Stimulated activated CD8-positive, alpha-beta memory T cell treated with anti-CD3 and anti-CD28 coated beads, Interleukin-15, amount 100 ng/mL, for 24 hours (primary cell): ENCODE data around the gene RCOR1.
"Not testable (repeated sequence)": the region's sequence is repeated elsewhere in the genome, so short reads cannot be mapped to it uniquely, and the experiment has no call there.

Source experiments
- DNase-seq: peaks from one replicate; pipeline ENCODE4 v3.0.0-alpha.2; 2020; ENCODE audit warnings: low read depth

The RCOR1 gene

DNA sequence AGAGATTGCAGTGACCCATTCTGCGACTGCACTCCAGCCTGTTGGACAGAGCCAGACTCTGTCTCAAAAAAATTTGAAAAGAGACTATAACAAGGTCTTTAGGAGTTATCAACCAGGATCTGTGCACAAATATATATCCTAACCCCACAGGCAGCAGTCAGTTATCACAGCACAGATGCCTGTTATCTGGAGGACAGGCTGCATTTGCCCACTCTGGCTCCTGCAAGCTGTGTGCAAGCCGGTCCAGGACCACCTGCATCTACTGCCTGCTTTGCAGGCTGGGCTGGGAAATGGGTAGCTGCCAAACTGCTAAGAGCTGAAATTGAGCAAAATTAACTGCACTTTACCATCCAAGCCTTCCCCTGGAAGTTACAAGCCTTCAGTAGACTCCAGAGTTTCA lies 21.4 kb upstream of the RCOR1 start:
- DNase-seq: no peak

DNA sequence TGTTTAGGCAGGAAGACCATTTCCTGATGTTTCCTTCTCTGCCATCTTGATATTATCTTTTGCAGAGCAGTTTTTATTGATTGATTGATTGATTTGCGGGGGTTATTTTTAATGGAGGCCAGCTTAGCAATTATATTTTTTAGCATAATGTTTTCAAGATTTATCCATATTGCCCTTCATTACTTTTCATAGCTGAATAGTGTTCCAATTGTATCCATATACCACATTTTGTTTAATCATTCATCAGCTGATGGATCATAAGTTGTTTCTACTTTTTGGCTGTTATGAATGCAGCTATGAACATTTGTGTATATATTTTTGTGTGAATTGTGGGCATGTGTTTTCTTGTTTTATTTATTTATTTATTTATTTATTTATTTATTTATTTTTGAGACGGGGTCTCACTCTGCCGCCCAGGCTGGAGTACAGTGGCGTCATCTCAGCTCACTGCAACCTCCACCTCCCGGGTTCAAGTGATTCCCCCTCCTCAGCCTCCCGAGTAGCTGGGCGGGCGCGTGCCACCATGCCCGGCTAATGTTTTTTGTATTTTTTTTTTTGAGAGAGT lies 20.9 kb upstream of the RCOR1 start:
- no peak for DNase-seq

DNA sequence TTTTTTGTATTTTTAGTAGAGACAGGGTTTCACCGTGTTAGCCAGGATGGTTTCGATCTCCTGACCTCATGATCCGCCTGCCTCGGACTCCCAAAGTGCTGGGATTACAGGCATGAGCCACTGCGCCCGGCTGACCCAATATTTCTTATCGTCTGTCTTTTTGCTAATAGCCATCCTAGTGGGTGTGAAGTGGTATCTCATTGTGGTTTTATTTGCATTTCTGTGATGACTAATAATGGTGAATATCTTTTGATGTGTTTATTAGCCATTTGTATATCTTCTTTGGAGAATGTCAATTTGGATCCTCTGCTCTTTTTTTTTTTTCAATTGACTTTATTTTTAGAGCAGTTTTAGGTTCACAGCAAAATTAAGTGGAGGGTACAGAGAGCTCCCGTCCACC lies 19.3 kb upstream of the RCOR1 start:
- not testable (repeated sequence) for DNase-seq

DNA sequence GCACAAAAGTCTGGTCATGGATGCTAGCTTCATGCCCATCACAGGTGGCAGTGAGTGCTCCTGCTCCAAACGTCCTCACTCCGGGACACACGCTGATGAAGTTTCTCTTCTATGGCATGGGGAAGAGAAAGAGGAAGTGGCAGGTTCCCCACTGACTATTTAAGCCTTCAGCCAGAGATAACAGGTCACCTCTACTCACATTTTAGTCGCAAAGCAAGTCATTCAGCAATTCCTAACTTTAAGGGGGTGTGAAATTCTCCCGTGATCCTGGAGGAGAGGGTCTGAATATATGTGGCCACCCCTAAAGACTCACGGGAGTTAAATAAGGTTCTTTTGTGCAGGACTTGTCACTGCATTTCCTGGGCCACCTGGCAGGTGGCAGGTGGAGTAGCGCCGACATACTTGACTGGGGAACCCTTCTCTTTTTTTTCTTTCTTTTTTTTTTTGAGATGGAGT lies 18.8 kb upstream of the RCOR1 start:
- no peak for DNase-seq

DNA sequence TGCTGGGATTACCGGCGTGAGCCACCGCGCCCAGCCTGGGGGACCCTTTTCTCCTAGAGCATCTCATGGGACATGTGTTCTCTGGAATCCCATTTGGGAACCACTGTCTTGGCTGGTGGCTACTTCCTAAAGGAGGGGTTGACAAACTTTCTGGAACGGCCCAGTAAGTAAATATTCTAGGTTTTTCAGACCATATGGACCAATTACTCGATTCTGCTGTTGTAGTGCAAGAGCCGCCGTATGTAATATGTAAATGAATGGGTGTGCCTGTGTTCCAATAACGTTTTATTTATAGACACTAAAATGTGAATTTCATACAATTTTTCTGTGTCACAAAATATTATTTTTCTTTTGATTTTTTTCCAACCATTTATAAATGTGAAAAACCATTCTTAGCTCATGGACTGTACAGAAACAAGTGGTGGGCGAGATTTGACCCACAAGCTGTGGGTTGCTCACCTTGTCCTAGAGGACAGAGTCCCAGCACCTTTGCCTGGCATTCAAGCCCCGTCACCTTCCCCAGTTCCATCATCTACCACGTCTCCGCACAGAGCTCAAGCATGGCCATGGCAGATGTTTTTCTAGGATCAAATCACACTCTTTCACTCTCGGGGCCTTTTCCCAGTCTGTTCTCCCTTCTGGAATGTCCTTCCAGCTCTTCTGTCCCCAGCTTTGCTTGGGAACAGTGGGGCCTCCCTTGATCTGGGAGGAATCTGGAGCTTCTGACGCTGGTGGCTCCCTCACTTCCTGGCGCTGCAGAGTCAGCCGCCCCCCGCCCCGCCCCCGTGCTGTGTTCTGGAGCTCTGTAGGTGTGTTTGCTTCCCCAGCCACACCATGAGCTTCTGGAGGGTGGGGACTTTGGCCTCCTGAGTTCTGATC lies 17.9 kb upstream of the RCOR1 start:
- no peak for DNase-seq

DNA sequence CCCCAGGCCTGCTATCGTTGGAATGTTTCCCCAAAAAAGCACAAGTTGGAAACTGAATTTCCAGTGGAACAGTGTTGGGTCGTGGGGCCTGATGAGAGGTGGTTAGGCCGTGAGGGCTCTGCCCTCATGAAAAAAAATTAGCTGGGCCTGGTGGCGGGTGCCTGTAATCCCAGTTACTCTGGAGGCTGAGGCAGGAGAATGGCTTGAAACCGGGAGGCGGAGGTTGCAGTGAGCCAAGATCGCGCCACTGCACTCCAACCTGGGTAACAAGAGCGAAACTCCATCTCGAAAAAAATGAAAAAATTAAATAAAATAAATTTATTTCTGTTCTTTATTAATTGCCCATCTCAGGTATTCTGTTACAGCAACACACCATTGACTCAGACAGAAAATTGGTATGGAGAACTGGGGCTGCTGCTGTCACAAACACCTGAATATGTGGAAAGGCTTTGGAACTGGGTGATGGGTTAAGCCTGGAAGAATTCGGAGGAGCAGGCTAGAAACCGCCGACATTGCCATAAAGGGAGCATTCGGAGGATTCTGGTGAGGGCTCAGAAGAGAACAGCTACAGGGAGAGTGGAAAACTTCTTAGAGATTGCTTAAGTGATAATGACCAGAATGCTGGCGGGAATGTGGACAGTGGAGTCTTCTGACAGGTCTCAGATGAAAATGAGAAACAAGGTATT lies 17.1 kb upstream of the RCOR1 start:
- no peak for DNase-seq

DNA sequence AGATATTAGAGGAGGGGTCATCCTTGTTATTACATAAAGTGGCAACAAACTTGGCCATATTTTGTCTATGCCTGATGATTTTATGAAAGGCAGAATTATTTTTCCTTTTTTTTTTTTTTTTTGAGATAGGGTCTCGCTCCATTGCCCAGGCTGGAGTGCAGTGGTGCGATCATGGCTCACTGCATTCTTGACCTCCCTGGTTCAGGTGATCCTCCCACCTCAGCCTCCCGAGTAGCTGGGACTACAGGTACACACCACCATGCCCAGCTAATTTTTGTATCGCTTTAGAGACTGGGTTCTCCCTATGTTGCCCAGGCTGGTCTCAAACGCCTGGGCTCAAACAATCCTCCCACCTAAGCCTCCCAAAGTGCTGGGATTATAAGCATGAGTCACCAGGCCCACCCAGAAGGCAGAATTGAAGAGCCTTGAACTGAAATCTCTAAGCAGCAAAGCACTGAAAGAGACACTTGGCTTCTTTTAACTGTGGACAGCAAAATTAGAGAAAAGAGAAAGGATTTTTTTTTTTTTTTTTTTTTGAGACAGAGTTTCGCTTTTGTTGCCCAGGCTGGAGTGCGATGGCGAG lies 16.5 kb upstream of the RCOR1 start:
- DNase-seq: not testable (repeated sequence)

DNA sequence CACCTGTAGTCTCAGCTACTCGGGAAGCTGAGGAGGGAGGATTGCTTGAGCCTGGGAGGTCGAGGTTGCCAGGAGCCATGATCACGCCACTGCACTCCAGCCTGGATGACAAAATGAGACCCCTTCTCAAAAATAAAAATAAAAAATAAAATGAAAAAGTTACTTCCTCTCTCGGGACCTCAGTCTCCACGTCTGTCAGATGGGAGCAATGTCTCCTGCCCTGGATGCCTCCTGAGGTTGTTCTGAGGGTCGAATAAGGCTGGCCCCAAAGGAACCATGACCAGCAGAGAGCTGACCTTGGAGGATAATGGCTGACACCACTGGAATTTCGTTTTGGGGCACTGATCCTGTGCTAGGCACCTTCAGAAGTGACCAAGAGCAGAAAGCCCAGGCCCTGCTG lies 13.6 kb upstream of the RCOR1 start:
- no peak for DNase-seq

DNA sequence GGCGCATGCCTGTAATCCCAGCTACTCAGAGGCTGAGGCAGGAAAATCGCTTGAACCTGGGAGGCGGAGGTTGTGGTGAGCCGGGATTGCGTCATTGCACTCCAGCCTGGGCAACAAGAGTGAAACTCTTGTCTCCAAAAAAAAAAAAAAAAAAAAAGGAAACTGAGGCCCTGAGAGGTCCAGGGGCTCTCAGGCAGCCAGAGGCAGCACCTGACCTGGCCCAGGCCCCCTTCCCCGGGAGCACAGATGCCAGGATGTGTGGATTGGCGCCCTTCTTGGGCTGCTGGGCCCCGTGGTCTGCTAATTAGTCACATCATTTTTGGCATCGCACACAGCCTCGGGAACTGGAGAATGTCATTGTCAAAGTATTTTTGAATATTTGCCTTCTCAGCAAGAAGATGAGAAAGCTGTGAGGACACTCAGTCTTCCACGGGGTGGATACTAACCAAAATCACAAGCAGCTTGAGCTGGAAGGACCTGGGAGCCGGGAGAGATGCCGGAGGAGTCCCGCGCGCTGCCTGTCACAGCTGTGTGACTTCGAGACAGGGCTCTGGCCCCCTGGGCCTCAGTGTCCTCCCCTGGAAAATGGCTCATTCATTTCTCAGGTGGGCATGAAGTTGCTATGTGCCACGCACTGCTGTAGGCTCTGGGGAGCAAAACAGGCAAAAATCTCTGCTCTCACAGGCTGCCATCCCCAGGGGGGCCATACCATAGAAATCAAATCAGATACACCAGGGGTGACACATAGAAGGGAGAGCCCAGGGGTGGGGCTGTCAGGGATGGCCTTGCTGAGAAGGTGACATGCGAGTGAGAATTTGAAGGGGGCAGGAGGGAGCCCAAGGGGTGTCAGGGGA lies 12.5 kb upstream of the RCOR1 start:
- no peak for DNase-seq

DNA sequence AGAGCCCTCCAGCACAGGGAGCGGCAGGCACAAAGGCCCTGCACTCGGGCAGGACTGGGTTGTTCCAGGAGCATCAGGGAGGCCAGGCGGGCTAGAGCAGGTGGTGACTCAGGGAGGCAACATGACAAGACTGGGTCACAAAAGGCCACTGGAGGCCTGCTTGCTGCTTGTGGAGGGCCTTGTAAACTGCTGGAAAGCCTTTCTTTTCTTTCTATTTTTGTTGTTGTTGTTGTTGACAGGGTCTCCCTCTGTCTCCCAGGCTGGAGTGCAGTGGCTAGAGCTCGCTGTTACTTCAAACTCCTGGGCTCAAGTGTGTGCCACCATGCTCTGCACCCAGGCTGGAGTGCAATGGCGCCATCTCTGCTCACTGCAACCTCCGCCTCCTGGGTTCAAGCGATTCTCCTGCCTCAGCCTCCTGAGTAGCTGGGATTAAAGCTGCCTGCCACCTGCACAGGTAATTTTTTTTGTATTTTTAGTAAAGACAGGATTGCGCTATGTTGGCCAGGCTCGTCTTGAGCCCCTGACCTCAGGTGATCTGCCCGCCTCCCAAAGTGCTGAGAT lies 11.8 kb upstream of the RCOR1 start:
- DNase-seq: no peak

DNA sequence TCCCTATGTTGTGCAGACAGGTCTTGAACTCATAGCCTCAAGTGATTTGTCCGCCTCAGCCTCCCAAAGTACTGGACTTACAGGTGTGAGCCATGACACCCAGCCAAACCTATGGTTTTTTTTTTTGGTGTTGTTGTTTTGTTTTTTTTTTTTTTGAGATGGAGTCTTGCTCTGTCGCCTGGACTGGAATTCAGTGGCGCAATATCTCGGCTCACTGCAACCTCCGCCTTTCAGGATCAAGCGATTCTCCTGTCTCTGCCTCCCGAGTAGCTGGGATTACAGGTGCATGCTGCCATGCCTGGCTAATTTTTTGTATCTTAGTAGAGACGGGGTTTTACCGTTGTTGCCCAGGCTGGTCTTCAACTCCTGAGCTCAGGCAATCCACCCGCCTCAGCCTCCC lies 11.3 kb upstream of the RCOR1 start:
- DNase-seq: no peak

DNA sequence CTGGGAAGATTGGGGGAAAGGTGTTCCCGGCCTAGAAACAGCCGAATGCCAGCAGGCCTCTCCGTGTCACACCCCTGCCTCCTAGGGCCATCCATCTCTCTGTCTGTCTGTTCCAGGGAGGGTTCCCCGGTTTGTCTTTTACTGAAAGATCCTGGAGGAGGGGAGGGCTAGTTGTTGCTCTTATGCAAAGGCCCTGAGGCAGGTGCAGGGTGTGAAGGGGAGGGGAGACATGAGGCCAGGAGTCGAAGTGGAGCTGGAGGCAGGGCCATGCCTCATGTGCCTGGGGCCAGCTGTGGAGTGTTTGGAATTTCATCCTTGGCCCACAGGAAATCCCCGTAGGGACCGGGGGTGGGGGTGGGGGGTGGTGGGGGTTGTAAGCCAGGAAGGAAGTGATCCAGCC lies 8.7 kb upstream of the RCOR1 start:
- no peak for DNase-seq

DNA sequence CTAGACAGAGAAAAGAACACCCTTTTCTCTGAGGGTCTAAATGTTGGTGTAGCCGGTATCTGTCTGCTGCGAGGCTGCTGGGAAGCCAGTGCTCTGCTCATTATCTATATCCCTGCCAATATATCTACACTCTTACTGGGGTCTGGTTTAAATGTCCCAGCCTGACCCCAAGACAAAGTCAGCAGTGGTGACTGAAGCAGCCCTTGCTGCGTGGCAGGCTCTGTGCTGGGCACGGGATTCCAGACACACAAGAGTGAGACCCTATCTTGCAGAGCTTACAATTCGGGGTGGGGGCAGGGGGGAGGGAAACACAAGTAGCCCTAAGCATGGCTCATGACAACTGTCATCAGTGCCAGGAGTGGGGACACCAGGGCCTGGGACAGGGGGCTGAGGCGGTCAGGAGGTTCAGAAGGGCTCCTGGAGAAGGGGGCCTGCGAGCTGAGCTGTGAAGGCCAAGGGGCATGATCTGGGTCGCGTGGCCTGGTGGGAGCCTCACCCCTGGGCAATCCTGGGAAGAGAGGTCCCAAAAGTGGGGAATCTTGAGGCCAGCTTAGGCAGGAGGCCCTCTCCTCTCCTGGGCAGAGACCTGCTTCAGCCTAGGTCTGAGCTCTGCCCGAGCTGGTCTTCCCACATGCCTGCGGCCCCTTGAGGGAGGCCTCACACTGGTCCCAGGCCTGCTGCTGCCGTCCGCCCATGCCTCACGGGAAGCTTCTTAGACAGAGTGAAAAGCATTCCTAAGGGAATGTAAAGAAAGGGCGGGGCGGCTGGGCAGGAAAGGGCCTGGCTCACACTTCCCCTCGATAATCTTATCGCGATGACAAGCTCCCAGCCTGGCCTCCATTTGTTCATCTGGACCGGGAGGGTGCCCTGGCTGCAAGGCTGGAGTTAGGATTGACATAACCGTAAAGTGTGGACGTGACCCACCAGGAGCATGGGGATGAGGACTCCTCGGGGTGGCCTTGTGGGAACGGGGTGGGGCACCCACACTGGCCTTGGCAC lies 7.3 kb upstream of the RCOR1 start:
- no peak for DNase-seq

DNA sequence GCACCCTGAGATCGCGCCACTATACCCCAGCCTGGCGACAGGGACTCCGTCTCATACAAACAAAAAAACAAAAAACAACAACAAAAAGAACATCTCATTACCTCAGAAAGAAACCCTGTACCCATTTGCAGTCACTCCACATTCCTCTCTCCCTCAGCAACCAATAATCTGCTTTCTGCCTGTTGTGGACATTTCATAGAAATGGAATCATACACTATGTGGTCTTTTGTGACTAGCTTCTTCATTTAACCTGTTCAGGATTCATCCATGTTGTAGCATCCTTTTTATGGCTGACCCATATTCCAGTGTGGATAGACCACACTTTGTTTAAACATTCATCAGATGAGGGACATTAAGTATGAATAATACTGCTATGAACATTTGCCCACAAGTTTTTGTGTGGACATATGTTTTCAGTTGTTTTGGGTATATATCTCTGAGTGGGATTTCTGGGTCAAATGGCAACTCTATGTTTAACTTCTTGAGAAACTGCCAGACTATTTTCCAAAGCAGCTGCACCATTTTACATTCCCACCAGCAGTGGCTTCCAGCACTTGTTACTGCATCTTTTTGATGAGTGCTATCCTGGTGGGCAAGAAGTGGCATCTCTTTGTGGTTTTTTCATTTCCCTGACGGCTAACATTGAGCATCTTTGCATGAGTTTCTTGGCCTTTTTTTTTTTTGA lies 5.9 kb upstream of the RCOR1 start:
- DNase-seq: no peak

DNA sequence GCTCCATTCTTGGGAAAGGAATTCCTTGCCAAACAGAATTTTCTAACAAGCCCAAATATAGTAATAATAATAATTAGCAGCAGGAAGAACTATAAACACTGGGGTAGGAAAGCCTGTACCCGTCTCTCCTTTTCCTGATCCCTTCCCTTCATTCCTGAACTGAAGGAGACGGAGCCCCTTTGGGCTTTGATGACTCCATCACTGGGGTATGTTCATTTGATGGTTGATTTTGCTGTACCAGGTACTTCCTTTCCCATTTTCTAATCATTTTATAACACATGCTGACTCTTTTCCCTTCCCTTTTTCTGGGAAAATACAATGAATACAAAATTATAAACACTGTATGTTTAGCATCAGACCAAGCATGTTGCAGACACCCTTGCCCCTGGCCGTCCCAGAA lies 3.6 kb upstream of the RCOR1 start:
- DNase-seq: no peak

DNA sequence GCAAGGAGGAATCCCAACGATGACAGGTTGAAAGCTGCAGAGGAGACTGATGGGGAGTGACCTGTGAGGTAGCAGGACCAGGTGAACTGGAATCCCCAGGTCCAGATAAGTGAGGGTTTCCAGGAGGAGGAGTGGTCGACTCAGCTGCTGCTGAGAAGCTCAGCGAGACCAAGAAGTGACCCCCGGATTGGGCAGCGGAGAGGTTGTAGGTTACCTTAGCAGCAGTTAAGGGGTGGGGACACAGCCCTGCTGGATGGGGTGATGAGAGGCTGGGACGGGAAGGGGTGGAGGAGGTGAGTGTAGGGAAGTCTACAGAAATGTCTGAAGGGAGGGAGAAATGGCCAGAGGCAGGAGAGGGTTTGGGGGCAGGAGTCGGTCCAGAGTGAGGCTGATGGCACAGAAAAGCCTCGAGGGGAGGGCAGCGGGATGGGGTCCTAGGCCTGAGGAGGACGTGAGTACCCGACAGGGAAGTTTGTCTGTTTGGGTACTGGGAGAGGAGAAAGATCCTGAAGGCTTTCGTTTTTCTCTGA lies 2.6 kb upstream of the RCOR1 start:
- DNase-seq: no peak

DNA sequence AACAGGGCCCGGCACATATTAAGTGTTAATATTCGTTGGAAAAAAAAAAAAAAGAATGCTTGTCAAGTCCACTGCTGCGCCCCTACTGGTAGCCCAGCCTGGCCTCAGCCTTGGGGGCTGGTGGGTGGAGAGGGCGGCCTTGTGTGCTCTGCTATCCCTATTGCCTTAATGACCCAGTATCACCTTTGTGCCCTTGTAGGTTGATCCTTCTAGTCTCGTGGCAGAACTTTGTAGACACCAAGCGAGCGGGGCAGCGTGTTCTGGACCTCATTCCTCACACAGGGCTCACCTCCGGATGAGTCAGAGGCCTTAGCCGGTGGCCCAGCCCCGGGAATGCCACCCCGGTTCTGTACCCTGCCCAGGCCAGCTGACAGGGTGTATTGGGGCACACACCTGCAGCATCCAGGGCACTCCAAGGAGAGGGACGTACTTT lies 1.8 kb upstream of the RCOR1 start:
- no peak for DNase-seq

DNA sequence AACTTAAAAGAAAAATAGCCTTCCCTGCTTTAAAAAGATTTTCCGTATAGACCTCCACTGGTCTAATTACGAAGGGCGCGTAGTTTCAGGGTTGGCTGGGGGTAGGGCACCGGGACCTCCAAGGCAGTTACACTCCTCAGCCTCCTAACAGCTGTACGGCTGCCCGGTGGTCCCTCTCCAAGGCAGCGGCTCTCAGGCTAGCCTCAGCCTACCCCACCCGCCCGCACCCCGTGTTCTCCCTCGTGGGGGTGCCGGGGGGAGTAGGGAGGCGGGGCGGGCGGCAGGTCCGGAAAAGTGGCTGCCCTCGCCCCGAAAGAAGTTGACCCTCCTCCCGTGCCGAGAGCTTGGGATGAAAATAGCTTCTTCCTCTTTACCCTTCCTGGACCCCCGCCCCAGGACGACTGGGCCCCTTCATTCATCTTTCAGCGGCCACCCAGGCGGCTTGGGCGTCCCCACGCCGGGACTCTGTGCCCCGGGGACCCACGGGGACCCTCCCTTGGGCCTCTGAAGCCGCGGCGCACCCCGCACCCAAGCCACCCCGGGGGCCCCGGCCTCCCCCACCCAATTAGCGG lies 991 bp upstream of the RCOR1 start:
- no peak for DNase-seq

DNA sequence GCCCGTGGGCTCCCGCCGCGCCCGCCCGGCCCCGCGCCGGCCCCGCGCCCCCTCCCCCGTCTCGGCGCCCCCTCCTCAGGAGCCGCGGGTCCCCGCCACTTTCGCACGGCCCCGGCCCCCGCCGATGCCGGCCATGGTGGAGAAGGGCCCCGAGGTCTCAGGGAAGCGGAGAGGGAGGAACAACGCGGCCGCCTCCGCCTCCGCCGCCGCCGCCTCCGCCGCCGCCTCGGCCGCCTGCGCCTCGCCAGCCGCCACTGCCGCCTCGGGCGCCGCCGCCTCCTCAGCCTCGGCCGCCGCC lies 263 bp downstream of the RCOR1 start:
- DNase-seq: no peak
